Gastroesophageal sphincter (tissue), 4 donors: ENCODE data around the gene FAM237B. TPM values are rescaled to one million over a fixed set of nuclear protein-coding genes. Genes with fewer than 3 reads are reported as not detected.

Experiments used
- ATAC-seq: fragments of 150-250 bp; one replicate; pipeline ENCODE4 v1.9.1; 2016; ENCODE audit warnings: mild to moderate bottlenecking, moderate library complexity
- H3K27ac ChIP-seq, 4 donors: fragments of 200-600 bp; sonication (generic) in 3 of 4; 1 replicate in 3 of 4; 2 replicates in 1 of 4; pipeline ENCODE4 v1.5.1; 2016 to 2019
- H3K27me3 ChIP-seq: fragments of 200-600 bp; sonication (generic); one replicate; pipeline ENCODE4 v1.5.1; 2019
- H3K36me3 ChIP-seq, 2 donors: fragments of 200-600 bp; sonication (generic); one replicate each; pipeline ENCODE4 v1.5.1; 2019; ENCODE audit warnings: control low read depth in 1 of 2
- H3K4me1 ChIP-seq, 3 donors: fragments of 200-600 bp; sonication (generic); 1 replicate in 2 of 3; 2 replicates in 1 of 3; pipeline ENCODE4 v1.5.1; 2016 to 2019; ENCODE audit warnings: control low read depth in 2 of 3
- H3K4me3 ChIP-seq, 2 donors: fragments of 200-600 bp; sonication (generic); one replicate each; pipeline ENCODE4 v1.5.1; 2019; ENCODE audit warnings: mild to moderate bottlenecking in 1 of 2, moderate library complexity in 1 of 2
- H3K9me3 ChIP-seq, 3 donors: fragments of 200-600 bp; sonication (generic); one replicate each; pipeline ENCODE4 v1.5.1; 2017 to 2019; ENCODE audit warnings: control low read depth in 2 of 3
- CTCF ChIP-seq, 4 experiments: fragments of 200-600 bp in 2 of 4; fragments of 450-650 bp in 2 of 4; sonication (generic) in 1 of 4; IDR thresholded peaks; one replicate each; pipeline ENCODE4 v1.5.1; 2017 to 2019; ENCODE audit warnings: antibody characterized with exemption in 4 of 4, mild to moderate bottlenecking in 2 of 4, moderate library complexity in 2 of 4
- EP300 ChIP-seq: sonication (generic); formaldehyde crosslinking; IDR thresholded peaks from one replicate; pipeline ENCODE4 v1.6.1; 2017; ENCODE audit warnings: antibody characterized with exemption, mild to moderate bottlenecking
- POLR2A ChIP-seq, 2 donors: fragments of 450-650 bp; IDR thresholded peaks; one replicate each; pipeline ENCODE4 v1.6.1; 2017; ENCODE audit warnings: antibody characterized with exemption in 2 of 2, mild to moderate bottlenecking in 2 of 2, moderate library complexity in 1 of 2
- POLR2AphosphoS5 ChIP-seq: sonication (generic); formaldehyde crosslinking; IDR thresholded peaks from one replicate; pipeline ENCODE4 v1.6.1; 2017; ENCODE audit warnings: antibody characterized with exemption
- WGBS, 2 donors: methylation state at CpG; one replicate each; pipeline ENCODE4 v1.1.5; 2018; ENCODE audit warnings: low coverage in 1 of 2; 5-methylcytosine and 5-hydroxymethylcytosine counted together
- total RNA-seq, 4 donors: library from RNA; depleted of rRNA; stranded (reverse); fragments of >200 nt; gene quantifications; one replicate each; pipeline ENCODE4 v1.1.0, GENCODE V29; 2016

The FAM237B gene
- total RNA-seq, 4 donors from 2014 or later, result not detected

- H3K4me3 ChIP-seq, result no peak overlapping the region
- WGBS, 2 donors, result 71 to 89% methylated on average over 2 to 3 of the region's 3 CpGs
Observed at GRCh38 chr7:90290244-90291113, 30.6 kb downstream of the FAM237B start.

GRCh38 chr7:90288154-90288553 lies 33.0 kb downstream of the FAM237B start:
- Histone ChIP-seq H3K36me3 (peaks cover 0 to 53% of the 10 kb centered on the region in 2 donors), H3K4me3 (no peak overlapping the region), H3K27me3 (no peaks in the 10 kb centered on the region), H3K27ac (no peak overlapping the region), H3K9me3 (no peaks in the 10 kb centered on the region), H3K4me1 (no peaks in the 10 kb centered on the region)
- no peak for ATAC-seq
- TF ChIP-seq POLR2A (IDR thresholded peaks at IDR 0.05) (no peak), EP300 (no peak), CTCF (IDR thresholded peaks at IDR 0.05) (no peak), POLR2AphosphoS5 (no peak)
- WGBS, 2 donors, result 76 to 77% methylated on average over 3 of the region's 3 CpGs

More at GRCh38 chr7:90290244-90291113, 30.6 kb downstream of the FAM237B start:
- no peaks in the 10 kb centered on the region for H3K9me3 ChIP-seq
- no peaks in the 10 kb centered on the region for H3K4me1 ChIP-seq
- no peak overlapping the region for H3K27ac ChIP-seq
- no peak for TF ChIP-seq POLR2AphosphoS5
- no peak for TF ChIP-seq POLR2A (IDR thresholded peaks at IDR 0.05)
- no peak for TF ChIP-seq CTCF (IDR thresholded peaks at IDR 0.05)
- TF ChIP-seq EP300, result no peak
- no peaks in the 10 kb centered on the region for H3K27me3 ChIP-seq
- ATAC-seq, result no peak
- H3K36me3 ChIP-seq, result peaks cover 0 to 39% of the 10 kb centered on the region in 2 donors

- Histone ChIP-seq H3K9me3 (no peaks in the 10 kb centered on the region), H3K27me3 (no peaks in the 10 kb centered on the region), H3K4me1 (no peaks in the 10 kb centered on the region), H3K27ac (no peak overlapping the region), H3K4me3 (no peak overlapping the region), H3K36me3 (peaks cover 0 to 15% of the 10 kb centered on the region in 2 donors)
- no peak for ATAC-seq
- 77 to 90% methylated on average over 2 to 5 of the region's 5 CpGs for WGBS, 2 donors
- no peak for TF ChIP-seq POLR2AphosphoS5
- no peak for TF ChIP-seq EP300
- TF ChIP-seq POLR2A (IDR thresholded peaks at IDR 0.05), result no peak
- no peak for TF ChIP-seq CTCF (IDR thresholded peaks at IDR 0.05)
Observed at GRCh38 chr7:90276033-90276728, 44.9 kb downstream of the FAM237B start.

GRCh38 chr7:90274161-90274560 lies 46.9 kb downstream of the FAM237B start:
- H3K27ac ChIP-seq, result no peak overlapping the region
- H3K4me3 ChIP-seq, result no peak overlapping the region
- no peak for ATAC-seq
- H3K4me1 ChIP-seq, result no peaks in the 10 kb centered on the region
- no peaks in the 10 kb centered on the region for H3K9me3 ChIP-seq
- TF ChIP-seq POLR2A (IDR thresholded peaks at IDR 0.05) (no peak), POLR2AphosphoS5 (no peak), EP300 (no peak), CTCF (IDR thresholded peaks at IDR 0.05) (no peak)
- no peaks in the 10 kb centered on the region for H3K27me3 ChIP-seq
- no peaks in the 10 kb centered on the region for H3K36me3 ChIP-seq
